ENCODE data around the gene SELENOV.

GRCh38 chr19:39479916-39480315 is 35.0 kb upstream of the SELENOV start:
- TF ChIP-seq CTCF (conservative IDR thresholded peaks at IDR 0.05 in 1 of 2, IDR thresholded peaks at IDR 0.05 in 1 of 2; ENCODE audit: extremely low read depth in 1 of 2, insufficient read depth in 1 of 2, low read depth in 1 of 2, low read length in 2 of 2), result no peak
- TF ChIP-seq EZH2 (IDR thresholded peaks at IDR 0.05; ENCODE audit: borderline replicate concordance, low read length), result no peak

Measured in mammary epithelial cell (primary cell).